Testis (tissue), 3 donors: Measurements from ENCODE around the gene ACYP1. TPM values are rescaled to one million over a fixed set of nuclear protein-coding genes. Genes with fewer than 3 reads are reported as not detected.
A peak's percentile ranks its signal among the peaks of the same experiment; 100 is the strongest.

Experiments used
- DNase-seq: peaks from one replicate; pipeline ENCODE4 v3.0.0-alpha.2; 2019
- H3K27ac ChIP-seq, 2 donors: fragments of 200-600 bp; sonication (generic); one replicate each; pipeline ENCODE4 v1.5.1; 2019
- H3K27me3 ChIP-seq: fragments of 200-600 bp; sonication (generic); one replicate; pipeline ENCODE4 v1.5.1; 2019
- H3K36me3 ChIP-seq: fragments of 200-600 bp; sonication (generic); one replicate; pipeline ENCODE4 v1.5.1; 2017; ENCODE audit warnings: low read depth; ENCODE audit errors: missing control alignments
- H3K4me1 ChIP-seq: fragments of 200-600 bp; sonication (generic); one replicate; pipeline ENCODE4 v1.5.1; 2019
- H3K4me3 ChIP-seq, 2 donors: fragments of 200-600 bp; sonication (generic); one replicate each; pipeline ENCODE4 v1.5.1; 2017 to 2019
- H3K9me3 ChIP-seq: fragments of 200-600 bp; sonication (generic); one replicate; pipeline ENCODE4 v1.5.1; 2017
- POLR2A ChIP-seq: fragments of 450-650 bp; IDR thresholded peaks from one replicate; pipeline ENCODE4 v1.6.1; 2017; ENCODE audit warnings: antibody characterized with exemption, mild to moderate bottlenecking, moderate library complexity
- WGBS, 2 donors: methylation state at CpG; one replicate each; pipeline ENCODE4 v1.1.5; 2018; 5-methylcytosine and 5-hydroxymethylcytosine counted together
- intact Hi-C: fragments of 100-400 bp; cut with DNase I; formaldehyde crosslinking; loops from one replicate; pipeline ENCODE4 v1.15.1; 2023; ENCODE audit warnings: low total_unique reads
- polyA plus RNA-seq: library from polyadenylated mRNA; stranded (reverse); fragments of 350-450 nt; fragmentation: Illumina TruSeq; extraction: RNeasy Lipid Tissue Mini Kit (QIAGEN cat#74804); gene quantifications from one replicate; pipeline ENCODE4 v1.2.3, GENCODE V29; 2014; ENCODE audit warnings: low read depth, low replicate concordance; ENCODE audit not compliant: insufficient read depth
- total RNA-seq, 2 donors: library from RNA; depleted of rRNA; stranded (reverse); fragments of >200 nt; gene quantifications; one replicate each; pipeline ENCODE4 v1.2.3, GENCODE V29; 2016
- TF ChIP-seq, protein P1 (sequence below), 3 experiments: fragments of 450-650 bp in 2 of 3; fragments of 200-600 bp in 1 of 3; sonication (generic) in 1 of 3; IDR thresholded peaks; one replicate each; pipeline ENCODE4 v1.5.1; 2016 to 2019; ENCODE audit warnings: antibody characterized with exemption in 3 of 3, mild to moderate bottlenecking in 2 of 3, moderate library complexity in 1 of 3

Gene ACYP1
- total and polyA plus RNA-seq, 3 donors from 2014 or later, result 20.1 to 38.8 (median 24.4) TPM

DNA sequence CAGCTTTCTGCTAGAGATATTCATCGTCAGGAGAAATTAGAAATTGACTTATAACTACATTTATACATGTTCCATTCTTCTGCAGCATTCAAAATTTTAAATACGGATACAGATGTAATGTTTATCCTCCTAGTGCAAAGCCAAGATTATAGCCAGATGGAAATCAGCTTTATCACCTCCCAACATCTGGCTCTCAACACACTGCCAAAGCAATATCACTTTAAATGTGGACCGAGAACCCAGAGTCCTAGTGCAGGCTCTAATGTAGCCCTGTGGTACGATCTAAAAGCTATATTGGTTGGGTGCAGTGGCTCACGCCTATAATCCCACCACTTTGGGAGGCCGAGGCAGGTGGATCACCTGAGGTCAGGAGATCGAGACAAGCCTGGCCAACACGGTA, 19.1 kb downstream of the ACYP1 start:
- H3K4me3 ChIP-seq, result no peak overlapping the region
- 84 to 88% methylated on average over 8 of the region's 8 CpGs for WGBS, 2 donors
- intact Hi-C loops, result no loop called here
- no peak overlapping the region for H3K27ac ChIP-seq
- DNase-seq, result no peak
- no peaks in the 10 kb centered on the region for H3K9me3 ChIP-seq
- H3K27me3 ChIP-seq, result no peaks in the 10 kb centered on the region
- H3K4me1 ChIP-seq, result peaks cover 13% of the 10 kb centered on the region
- no peaks in the 10 kb centered on the region for H3K36me3 ChIP-seq
- TF ChIP-seq POLR2A, result no peak

DNA sequence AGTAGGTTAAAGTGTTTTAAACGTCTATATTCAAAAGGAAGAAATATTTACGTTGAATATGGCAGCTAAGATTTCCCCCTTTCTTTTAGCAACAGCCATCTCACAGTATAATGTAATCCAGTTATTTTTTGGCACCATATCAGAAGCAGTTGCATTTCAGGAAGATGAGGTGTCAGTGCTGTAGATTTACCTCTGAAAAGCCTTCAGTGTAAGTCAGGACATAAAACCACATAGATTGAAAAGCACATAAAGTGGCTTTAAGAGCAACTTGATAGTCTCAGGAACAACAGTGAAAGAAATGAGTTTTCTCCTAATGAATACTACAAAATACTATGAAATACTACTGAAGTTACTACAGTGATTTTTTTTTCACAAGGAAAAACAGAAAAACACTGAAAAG, 19.5 kb downstream of the ACYP1 start:
- intact Hi-C loops, result no loop called here
- Histone ChIP-seq H3K27ac (no peak overlapping the region), H3K4me1 (peaks cover 12% of the 10 kb centered on the region), H3K36me3 (no peaks in the 10 kb centered on the region), H3K4me3 (no peak overlapping the region), H3K27me3 (no peaks in the 10 kb centered on the region), H3K9me3 (no peaks in the 10 kb centered on the region)
- no peak for DNase-seq
- 61 to 86% methylated on average over 2 of the region's 2 CpGs for WGBS, 2 donors
- TF ChIP-seq, protein P1, sequence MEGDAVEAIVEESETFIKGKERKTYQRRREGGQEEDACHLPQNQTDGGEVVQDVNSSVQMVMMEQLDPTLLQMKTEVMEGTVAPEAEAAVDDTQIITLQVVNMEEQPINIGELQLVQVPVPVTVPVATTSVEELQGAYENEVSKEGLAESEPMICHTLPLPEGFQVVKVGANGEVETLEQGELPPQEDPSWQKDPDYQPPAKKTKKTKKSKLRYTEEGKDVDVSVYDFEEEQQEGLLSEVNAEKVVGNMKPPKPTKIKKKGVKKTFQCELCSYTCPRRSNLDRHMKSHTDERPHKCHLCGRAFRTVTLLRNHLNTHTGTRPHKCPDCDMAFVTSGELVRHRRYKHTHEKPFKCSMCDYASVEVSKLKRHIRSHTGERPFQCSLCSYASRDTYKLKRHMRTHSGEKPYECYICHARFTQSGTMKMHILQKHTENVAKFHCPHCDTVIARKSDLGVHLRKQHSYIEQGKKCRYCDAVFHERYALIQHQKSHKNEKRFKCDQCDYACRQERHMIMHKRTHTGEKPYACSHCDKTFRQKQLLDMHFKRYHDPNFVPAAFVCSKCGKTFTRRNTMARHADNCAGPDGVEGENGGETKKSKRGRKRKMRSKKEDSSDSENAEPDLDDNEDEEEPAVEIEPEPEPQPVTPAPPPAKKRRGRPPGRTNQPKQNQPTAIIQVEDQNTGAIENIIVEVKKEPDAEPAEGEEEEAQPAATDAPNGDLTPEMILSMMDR (IDR thresholded peaks at IDR 0.05), result no peak
- TF ChIP-seq POLR2A, result no peak

DNA sequence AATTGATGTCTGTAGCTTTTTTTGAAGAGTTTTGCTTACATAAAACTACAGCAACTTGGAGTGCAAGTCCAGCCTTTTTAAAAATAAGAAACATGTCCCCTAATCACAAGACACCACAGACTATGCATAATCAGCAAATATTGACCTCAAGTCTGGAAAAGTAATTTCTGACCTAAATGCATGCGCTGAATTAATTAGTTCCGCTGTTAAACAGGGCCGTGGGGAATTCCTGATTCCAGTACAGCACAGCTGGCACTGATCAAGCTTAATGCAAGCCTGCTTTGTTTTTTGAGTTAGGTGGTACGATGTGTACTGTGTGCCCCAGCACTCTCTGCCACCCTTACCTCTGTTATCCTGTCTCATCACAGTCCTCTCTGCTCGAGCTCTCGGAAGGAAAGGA, 21.8 kb downstream of the ACYP1 start:
- Histone ChIP-seq H3K27me3 (no peaks in the 10 kb centered on the region), H3K4me3 (no peak overlapping the region), H3K36me3 (no peaks in the 10 kb centered on the region), H3K27ac (peak overlapping the region in 1 of 2 donors; percentile 2), H3K9me3 (no peaks in the 10 kb centered on the region), H3K4me1 (peaks cover 4% of the 10 kb centered on the region)
- intact Hi-C loops, result no loop called here
- WGBS, 2 donors, result 45 to 49% methylated on average over 6 of the region's 6 CpGs
- no peak for TF ChIP-seq POLR2A
- TF ChIP-seq, protein P1 (IDR thresholded peaks at IDR 0.05), result no peak
- DNase-seq, result no peak

DNA sequence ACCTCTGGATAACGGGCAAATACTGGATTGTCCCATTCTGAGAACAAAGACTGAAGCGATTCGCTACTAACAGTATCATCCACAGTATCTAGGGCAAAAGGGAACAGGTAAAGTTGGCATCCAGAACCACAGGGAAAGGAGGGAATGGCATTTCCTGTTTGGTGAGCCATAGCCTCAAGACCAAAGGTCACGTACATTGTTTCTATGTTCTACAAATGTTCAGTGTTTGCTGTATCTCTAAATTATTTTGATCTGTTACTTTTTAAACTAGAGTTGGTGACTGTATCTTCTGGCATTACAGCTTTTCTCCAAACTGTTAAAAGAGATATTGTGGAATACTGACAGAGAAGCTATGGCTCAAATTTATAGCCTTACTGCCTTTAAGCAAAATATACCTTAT, 22.2 kb downstream of the ACYP1 start:
- Histone ChIP-seq H3K4me1 (peaks cover 4% of the 10 kb centered on the region), H3K27me3 (no peaks in the 10 kb centered on the region), H3K27ac (peak overlapping the region in 1 of 2 donors; percentile 2), H3K4me3 (no peak overlapping the region), H3K9me3 (no peaks in the 10 kb centered on the region), H3K36me3 (no peaks in the 10 kb centered on the region)
- no peak for DNase-seq
- intact Hi-C loops, result no loop called here
- WGBS, 2 donors, result 63 to 74% methylated on average over 4 of the region's 4 CpGs
- no peak for TF ChIP-seq POLR2A
- TF ChIP-seq, protein P1 (IDR thresholded peaks at IDR 0.05), result no peak

DNA sequence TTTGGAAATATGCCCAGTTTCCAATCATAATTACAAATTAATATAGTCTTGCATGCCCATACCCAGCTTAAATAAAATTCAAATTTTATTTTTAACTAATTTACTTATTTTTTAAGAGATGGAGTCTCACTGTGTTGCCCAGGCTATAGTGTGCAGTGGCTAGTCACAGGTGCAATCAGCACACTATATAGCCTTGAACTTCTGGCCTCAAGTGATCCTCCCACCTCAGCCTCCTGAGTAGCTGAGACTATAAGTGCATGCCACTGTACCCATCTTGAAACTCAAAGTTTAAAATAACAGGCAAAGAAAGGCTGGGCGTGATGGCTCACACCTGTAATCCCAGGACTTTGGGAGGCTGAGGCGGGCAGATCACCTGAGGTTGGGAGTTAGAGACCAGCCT, 22.9 kb downstream of the ACYP1 start:
- H3K4me3 ChIP-seq, result no peak overlapping the region
- WGBS, 2 donors, result 92 to 100% methylated on average over 2 of the region's 2 CpGs
- H3K9me3 ChIP-seq, result no peaks in the 10 kb centered on the region
- H3K27ac ChIP-seq, result peak overlapping the region; percentile 2 to 51
- peaks cover 4% of the 10 kb centered on the region for H3K4me1 ChIP-seq
- no peaks in the 10 kb centered on the region for H3K27me3 ChIP-seq
- no peaks in the 10 kb centered on the region for H3K36me3 ChIP-seq
- intact Hi-C loops, result no loop called here
- TF ChIP-seq, protein P1 (IDR thresholded peaks at IDR 0.05), result no peak
- TF ChIP-seq POLR2A, result no peak
- no peak for DNase-seq
